Measurements from ENCODE around the gene CHRDL1. TPM values are rescaled to one million over a fixed set of nuclear protein-coding genes. Genes with fewer than 3 reads are reported as not detected.
A peak's percentile ranks its signal among the peaks of the same experiment; 100 is the strongest.
"Not testable (repeated sequence)": the region's sequence is repeated elsewhere in the genome, so short reads cannot be mapped to it uniquely, and the experiment has no call there.

CHRDL1 gene, protein sequence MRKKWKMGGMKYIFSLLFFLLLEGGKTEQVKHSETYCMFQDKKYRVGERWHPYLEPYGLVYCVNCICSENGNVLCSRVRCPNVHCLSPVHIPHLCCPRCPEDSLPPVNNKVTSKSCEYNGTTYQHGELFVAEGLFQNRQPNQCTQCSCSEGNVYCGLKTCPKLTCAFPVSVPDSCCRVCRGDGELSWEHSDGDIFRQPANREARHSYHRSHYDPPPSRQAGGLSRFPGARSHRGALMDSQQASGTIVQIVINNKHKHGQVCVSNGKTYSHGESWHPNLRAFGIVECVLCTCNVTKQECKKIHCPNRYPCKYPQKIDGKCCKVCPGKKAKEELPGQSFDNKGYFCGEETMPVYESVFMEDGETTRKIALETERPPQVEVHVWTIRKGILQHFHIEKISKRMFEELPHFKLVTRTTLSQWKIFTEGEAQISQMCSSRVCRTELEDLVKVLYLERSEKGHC
- total RNA-seq (not detected), polyA plus RNA-seq (not detected)

- Mint-ChIP-seq H3K4me3 (peak within 1 kb of the TSS in 2 of 8 donors; percentile 14 to 51), H3K27me3 (peaks cover 1 to 6% of the 10 kb centered on the region in 2 donors), H3K4me1 (peaks cover 0 to 6% (median under 1%) of the 10 kb centered on the region in 4 donors), H3K36me3 (no peaks in the 10 kb centered on the region), H3K27ac (no peak within 1 kb of the TSS), H3K9me3 (peaks cover 0 to 2% (median 0%) of the 10 kb centered on the region in 8 donors)
- intact Hi-C loops (cut with micrococcal nuclease) = no loop called here
- H3K9me3 ChIP-seq (ENCODE audit: control insufficient read depth in 1 of 2, low read length in 2 of 2) = no peaks in the 10 kb centered on the region
- no peak within 1 kb of the TSS for H3K27ac ChIP-seq (ENCODE audit: low read depth, low read length)
- no peaks in the 10 kb centered on the region for H3K36me3 ChIP-seq (ENCODE audit: insufficient read depth, low read length)
- no peak for DNase-seq
- POLR2A ChIA-PET (ENCODE audit: partially characterized antibody) = no interaction called here
- CTCF ChIA-PET (ENCODE audit: partially characterized antibody) = no interaction called here
- H3K4me1 ChIP-seq (ENCODE audit: insufficient read depth, low read length) = no peaks in the 10 kb centered on the region
- H3K4me3 ChIP-seq (ENCODE audit: low read length in 2 of 2) = no peak within 1 kb of the TSS
- no peaks in the 10 kb centered on the region for H3K27me3 ChIP-seq (ENCODE audit: insufficient read depth, low read length)
Measured at GRCh38 chrX:110795645-110796406, at the start of gene CHRDL1. Gene CHRDL1 (minus strand): TSS chrX:110795817. CDS start chrX:110792181, 3,636 bp downstream.

- ChIA-PET CTCF (ENCODE audit: partially characterized antibody) (interaction anchor here (0.8 to 1.9 kb wide), 2 partner anchors 10 to 13 kb away, joined by 4 to 5 read pairs; no protein-coding TSS in a partner anchor), POLR2A (ENCODE audit: partially characterized antibody) (no interaction called here)
- Mint-ChIP-seq H3K4me1 (no peaks in the 10 kb centered on the region), H3K4me3 (no peak overlapping the region), H3K27ac (no peak overlapping the region), H3K9me3 (no peaks in the 10 kb centered on the region), H3K36me3 (no peaks in the 10 kb centered on the region), H3K27me3 (peaks cover 0 to 1% of the 10 kb centered on the region in 2 donors)
- Histone ChIP-seq H3K4me1 (ENCODE audit: insufficient read depth, low read length) (no peaks in the 10 kb centered on the region), H3K27me3 (ENCODE audit: insufficient read depth, low read length) (no peaks in the 10 kb centered on the region), H3K36me3 (ENCODE audit: insufficient read depth, low read length) (no peaks in the 10 kb centered on the region), H3K4me3 (ENCODE audit: low read length in 2 of 2) (no peak overlapping the region), H3K27ac (ENCODE audit: low read depth, low read length) (no peak overlapping the region), H3K9me3 (ENCODE audit: control insufficient read depth in 1 of 2, low read length in 2 of 2) (no peaks in the 10 kb centered on the region)
- DNase-seq = no peak
- intact Hi-C loops (cut with micrococcal nuclease) = no loop called here
Measured at GRCh38 chrX:110836982-110837381, 41.4 kb upstream of the CHRDL1 start.

GRCh38 chrX:110836451-110836850 lies 40.8 kb upstream of the CHRDL1 start:
- Histone ChIP-seq H3K36me3 (ENCODE audit: insufficient read depth, low read length) (no peaks in the 10 kb centered on the region), H3K27ac (ENCODE audit: low read depth, low read length) (no peak overlapping the region), H3K4me1 (ENCODE audit: insufficient read depth, low read length) (no peaks in the 10 kb centered on the region), H3K27me3 (ENCODE audit: insufficient read depth, low read length) (no peaks in the 10 kb centered on the region), H3K4me3 (ENCODE audit: low read length in 2 of 2) (no peak overlapping the region), H3K9me3 (ENCODE audit: control insufficient read depth in 1 of 2, low read length in 2 of 2) (no peaks in the 10 kb centered on the region)
- Mint-ChIP-seq H3K27ac (peak overlapping the region in 1 of 7 donors; percentile 44), H3K9me3 (no peaks in the 10 kb centered on the region), H3K36me3 (no peaks in the 10 kb centered on the region), H3K4me3 (no peak overlapping the region), H3K4me1 (no peaks in the 10 kb centered on the region), H3K27me3 (peaks cover 0 to 1% of the 10 kb centered on the region in 2 donors)
- ChIA-PET POLR2A (ENCODE audit: partially characterized antibody) (no interaction called here), CTCF (ENCODE audit: partially characterized antibody) (interaction anchor here (0.8 to 1.9 kb wide), 2 partner anchors 11 to 14 kb away, joined by 4 to 5 read pairs; no protein-coding TSS in a partner anchor)
- DNase-seq = no peak
- intact Hi-C loops (cut with micrococcal nuclease) = no loop called here

GRCh38 chrX:110836001-110836400 lies 40.4 kb upstream of the CHRDL1 start:
- H3K4me1 ChIP-seq (ENCODE audit: insufficient read depth, low read length) = no peaks in the 10 kb centered on the region
- CTCF ChIA-PET (ENCODE audit: partially characterized antibody) = interaction anchor here (0.7 kb wide), 1 partner anchor 28 kb away, joined by 3 read pairs; no protein-coding TSS in a partner anchor
- POLR2A ChIA-PET (ENCODE audit: partially characterized antibody) = no interaction called here

GRCh38 chrX:110825972-110826371 lies 30.4 kb upstream of the CHRDL1 start:
- H3K27ac Mint-ChIP-seq = no peak overlapping the region
- intact Hi-C loops (cut with micrococcal nuclease) = no loop called here
- Histone ChIP-seq H3K4me3 (ENCODE audit: low read length in 2 of 2) (no peak overlapping the region), H3K9me3 (ENCODE audit: control insufficient read depth in 1 of 2, low read length in 2 of 2) (no peaks in the 10 kb centered on the region), H3K27ac (ENCODE audit: low read depth, low read length) (no peak overlapping the region), H3K27me3 (ENCODE audit: insufficient read depth, low read length) (no peaks in the 10 kb centered on the region), H3K4me1 (ENCODE audit: insufficient read depth, low read length) (no peaks in the 10 kb centered on the region), H3K36me3 (ENCODE audit: insufficient read depth, low read length) (no peaks in the 10 kb centered on the region)
- no peak for DNase-seq
- POLR2A ChIA-PET (ENCODE audit: partially characterized antibody) = no interaction called here
- no peak overlapping the region for H3K4me3 Mint-ChIP-seq
- peaks cover 0 to 2% of the 10 kb centered on the region in 2 donors for H3K27me3 Mint-ChIP-seq
- peaks cover 0 to 7% (median 0%) of the 10 kb centered on the region in 8 donors for H3K9me3 Mint-ChIP-seq
- CTCF ChIA-PET (ENCODE audit: partially characterized antibody) = no interaction called here
- no peaks in the 10 kb centered on the region for H3K4me1 Mint-ChIP-seq
- H3K36me3 Mint-ChIP-seq = no peaks in the 10 kb centered on the region

More at GRCh38 chrX:110836001-110836400, 40.4 kb upstream of the CHRDL1 start:
- H3K4me1 Mint-ChIP-seq = no peaks in the 10 kb centered on the region
- Histone ChIP-seq H3K27me3 (ENCODE audit: insufficient read depth, low read length) (no peaks in the 10 kb centered on the region), H3K27ac (ENCODE audit: low read depth, low read length) (no peak overlapping the region), H3K36me3 (ENCODE audit: insufficient read depth, low read length) (no peaks in the 10 kb centered on the region), H3K4me3 (ENCODE audit: low read length in 2 of 2) (no peak overlapping the region), H3K9me3 (ENCODE audit: control insufficient read depth in 1 of 2, low read length in 2 of 2) (no peaks in the 10 kb centered on the region)
- peaks cover 0 to 1% of the 10 kb centered on the region in 2 donors for H3K27me3 Mint-ChIP-seq
- no peak overlapping the region for H3K27ac Mint-ChIP-seq
- H3K4me3 Mint-ChIP-seq = no peak overlapping the region
- H3K9me3 Mint-ChIP-seq = no peaks in the 10 kb centered on the region
- intact Hi-C loops (cut with micrococcal nuclease) = no loop called here
- no peaks in the 10 kb centered on the region for H3K36me3 Mint-ChIP-seq
- no peak for DNase-seq

DNA sequence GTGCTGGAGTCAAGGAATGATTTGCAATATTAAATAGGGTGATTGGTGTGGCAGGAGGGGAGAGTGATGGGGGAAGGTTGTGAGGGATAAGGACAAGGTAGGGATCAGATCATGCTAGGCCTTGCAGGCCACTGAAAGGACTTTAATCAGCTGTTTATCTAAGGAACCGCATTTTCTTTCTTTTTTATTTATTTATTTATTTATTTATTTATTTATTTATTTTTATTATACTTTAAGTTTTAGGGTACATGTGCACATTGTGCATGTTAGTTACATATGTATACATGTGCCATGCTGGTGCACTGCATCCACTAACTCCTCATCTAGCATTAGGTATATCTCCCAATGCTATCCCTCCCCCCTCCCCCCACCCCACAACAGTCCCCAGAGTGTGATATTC lies 20.9 kb upstream of the CHRDL1 start:
- CTCF ChIA-PET (ENCODE audit: partially characterized antibody); H3K4me1 Mint-ChIP-seq; intact Hi-C loops (cut with micrococcal nuclease); H3K27me3 Mint-ChIP-seq; H3K27me3 ChIP-seq (ENCODE audit: insufficient read depth, low read length); H3K9me3 Mint-ChIP-seq; H3K27ac ChIP-seq (ENCODE audit: low read depth, low read length); H3K4me3 ChIP-seq (ENCODE audit: low read length in 2 of 2); H3K36me3 Mint-ChIP-seq; H3K36me3 ChIP-seq (ENCODE audit: insufficient read depth, low read length); H3K9me3 ChIP-seq (ENCODE audit: control insufficient read depth in 1 of 2, low read length in 2 of 2); H3K4me1 ChIP-seq (ENCODE audit: insufficient read depth, low read length); DNase-seq; POLR2A ChIA-PET (ENCODE audit: partially characterized antibody); H3K27ac Mint-ChIP-seq; H3K4me3 Mint-ChIP-seq: not testable (repeated sequence)

DNA sequence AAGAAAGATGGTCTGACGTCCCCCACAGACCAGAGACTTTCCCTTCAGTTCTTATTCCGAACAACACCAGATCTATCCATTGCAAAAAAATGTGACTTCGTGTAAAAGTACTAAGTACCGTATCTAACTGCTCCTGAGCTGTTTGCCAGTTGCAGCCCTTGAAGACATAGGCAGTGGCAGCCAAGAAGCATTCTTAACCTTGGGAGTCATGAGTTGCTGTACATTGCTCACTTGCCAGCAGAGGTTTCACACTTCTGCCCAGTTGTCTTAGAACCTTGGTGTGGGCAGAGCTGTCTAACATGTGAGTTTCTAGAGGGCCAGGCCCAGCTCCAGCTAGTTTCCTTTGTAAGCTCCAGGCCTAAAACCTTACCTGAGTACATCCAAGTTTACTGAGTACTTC lies 10.5 kb upstream of the CHRDL1 start:
- H3K4me3 Mint-ChIP-seq = no peak overlapping the region
- intact Hi-C loops (cut with micrococcal nuclease) = no loop called here
- H3K9me3 Mint-ChIP-seq = no peaks in the 10 kb centered on the region
- Histone ChIP-seq H3K4me3 (ENCODE audit: low read length in 2 of 2) (no peak overlapping the region), H3K9me3 (ENCODE audit: control insufficient read depth in 1 of 2, low read length in 2 of 2) (no peaks in the 10 kb centered on the region), H3K4me1 (ENCODE audit: insufficient read depth, low read length) (no peaks in the 10 kb centered on the region), H3K27me3 (ENCODE audit: insufficient read depth, low read length) (no peaks in the 10 kb centered on the region), H3K36me3 (ENCODE audit: insufficient read depth, low read length) (no peaks in the 10 kb centered on the region), H3K27ac (ENCODE audit: low read depth, low read length) (no peak overlapping the region)
- H3K4me1 Mint-ChIP-seq = no peaks in the 10 kb centered on the region
- H3K36me3 Mint-ChIP-seq = no peaks in the 10 kb centered on the region
- H3K27me3 Mint-ChIP-seq = no peaks in the 10 kb centered on the region
- no peak for DNase-seq
- H3K27ac Mint-ChIP-seq = no peak overlapping the region
- CTCF ChIA-PET (ENCODE audit: partially characterized antibody) = no interaction called here
- POLR2A ChIA-PET (ENCODE audit: partially characterized antibody) = no interaction called here
